GM19025 (cell line): ENCODE measurements around the gene PASK.

Experiments
- ATAC-seq: cut with Tn5 transposase; IDR thresholded peaks from one replicate; pipeline ENCODE4 v1.9.1; 2021; ENCODE audit warnings: mild to moderate bottlenecking, low read depth, moderate library complexity; ENCODE audit not compliant: unreplicated experiment

The PASK gene

DNA sequence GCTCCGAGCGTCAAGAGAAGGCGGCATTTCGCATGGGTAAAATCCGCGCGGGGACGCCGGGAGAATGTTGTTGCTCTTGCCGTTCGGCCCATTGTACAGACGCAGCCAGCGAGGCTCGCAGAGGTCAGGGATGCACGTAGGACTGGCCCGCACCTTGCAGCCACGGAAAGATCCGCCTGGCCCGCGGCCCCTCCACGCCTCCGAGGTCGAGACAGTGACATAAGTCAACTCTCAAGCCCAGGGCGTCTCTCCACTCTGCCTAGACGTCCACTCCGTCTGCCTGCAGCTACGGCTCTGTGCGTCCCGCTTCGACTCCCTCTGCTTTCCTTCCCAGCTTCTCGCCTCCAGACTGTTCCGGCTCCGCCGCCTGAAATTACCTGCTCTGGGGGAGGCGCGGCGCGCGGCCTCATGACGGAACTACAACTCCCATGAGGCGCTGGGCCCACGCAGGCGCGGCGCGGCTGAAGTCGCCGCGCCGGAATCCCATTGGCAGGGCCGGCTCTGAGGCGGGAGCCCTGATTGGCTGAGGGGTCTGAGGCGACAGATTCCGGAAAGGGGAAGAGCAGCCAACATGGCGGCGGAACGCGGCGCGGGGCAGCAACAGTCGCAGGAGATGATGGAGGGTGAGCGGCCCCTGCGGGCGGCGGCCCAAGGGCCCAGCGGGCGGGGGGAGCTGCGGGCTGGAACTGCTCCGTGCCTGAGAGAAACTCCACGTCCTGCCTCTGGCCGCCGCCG, 820 bp upstream of the PASK start, which contains the start of gene PPP1R7:
PPP1R7 (plus strand) TSS at position 543 of the 735 bp plus-strand sequence; CDS start at position 572, 29 bp downstream.
- ATAC-seq = peak; percentile 70

DNA sequence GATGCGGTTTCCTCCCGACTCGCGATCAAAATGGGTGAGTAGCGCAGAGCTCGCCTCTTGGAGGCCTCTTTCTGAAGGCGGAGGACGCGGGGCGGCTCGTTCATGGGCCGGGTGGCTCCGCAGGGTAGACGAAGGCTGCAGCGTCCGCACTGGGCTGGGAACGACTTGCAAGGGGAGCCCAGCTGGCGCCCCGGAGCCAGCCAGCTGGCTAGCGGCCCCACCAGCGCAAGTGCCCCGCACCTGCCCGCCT, 328 bp upstream of the PASK start:
- peak; percentile 3 for ATAC-seq

DNA sequence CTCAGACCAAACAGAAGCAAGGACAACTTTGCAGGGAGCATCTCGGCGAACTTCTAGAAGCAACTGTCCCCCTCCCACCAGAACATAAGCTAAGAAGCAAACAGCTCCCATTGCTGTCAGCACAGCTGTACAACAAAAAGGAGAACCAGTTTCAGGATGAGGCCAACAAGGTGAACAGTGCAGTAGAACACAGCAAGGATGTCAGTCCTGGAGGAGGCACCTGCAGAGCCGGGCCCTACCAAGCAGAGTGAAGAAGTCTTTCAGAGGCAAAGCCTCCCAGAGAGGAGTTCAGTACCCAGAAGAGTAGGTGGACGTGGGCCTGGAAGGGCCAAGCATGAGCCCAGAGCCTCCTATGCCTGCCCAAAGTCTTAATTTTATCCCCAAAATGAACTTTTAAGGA, 1.0 kb downstream of the PASK start:
- no peak for ATAC-seq

DNA sequence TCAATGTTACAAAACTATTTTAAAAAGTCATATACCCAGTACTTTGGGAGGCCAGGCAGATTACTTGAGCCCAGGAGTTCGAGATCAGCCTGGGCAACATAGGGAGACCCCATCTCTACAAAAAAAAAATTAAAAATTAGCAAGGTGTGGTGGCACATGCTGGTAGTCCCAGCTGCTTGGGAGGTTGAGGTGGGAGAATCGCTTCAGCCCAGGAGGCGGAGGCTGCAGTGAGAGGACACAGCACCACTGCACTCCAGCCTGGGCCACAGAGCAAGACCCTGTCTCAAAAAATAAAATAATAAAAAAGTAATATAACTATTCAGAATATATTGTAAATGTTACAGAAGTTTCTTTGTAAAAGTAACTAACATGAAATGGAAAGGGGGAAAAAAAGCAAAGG, 1.9 kb downstream of the PASK start:
- no peak for ATAC-seq

DNA sequence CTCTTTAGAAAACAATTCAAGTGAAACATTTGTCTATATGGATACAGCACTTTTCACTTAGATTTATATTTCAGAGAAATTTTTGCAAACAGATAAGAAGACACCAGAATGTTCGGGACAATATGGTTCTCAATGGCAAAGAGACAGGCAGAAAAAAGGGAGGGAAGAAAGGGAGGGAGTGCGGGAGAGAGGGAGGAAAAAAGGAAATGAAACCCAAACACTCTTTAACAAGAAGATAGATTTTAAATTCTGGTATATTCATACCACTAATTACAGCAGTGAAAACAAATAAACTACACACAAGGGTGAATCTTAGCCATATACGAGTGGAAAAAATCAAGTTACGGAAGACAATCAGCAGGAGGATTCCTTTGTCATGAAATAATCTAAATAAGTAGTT, 3.0 kb downstream of the PASK start:
- ATAC-seq = no peak

DNA sequence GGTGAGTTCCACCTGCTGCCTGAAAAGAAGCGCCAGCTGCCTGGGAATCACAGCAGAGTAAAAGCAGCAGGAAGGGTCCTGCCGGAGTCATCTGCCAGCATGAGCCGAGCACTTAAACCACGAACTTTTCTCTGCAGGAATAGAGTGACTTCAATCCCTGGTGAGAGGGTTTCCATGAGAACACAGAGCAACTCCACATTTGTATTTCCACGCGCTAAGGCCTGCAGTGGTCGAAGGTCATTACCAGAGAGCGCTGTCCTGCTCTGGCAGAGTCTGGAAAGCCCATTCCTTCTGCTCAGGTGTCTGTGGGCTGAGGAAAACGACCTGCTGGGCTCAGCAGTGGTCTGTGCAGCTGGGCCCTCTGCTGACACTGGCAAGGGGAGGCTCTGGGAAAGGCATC, 6.7 kb downstream of the PASK start:
- ATAC-seq = no peak

DNA sequence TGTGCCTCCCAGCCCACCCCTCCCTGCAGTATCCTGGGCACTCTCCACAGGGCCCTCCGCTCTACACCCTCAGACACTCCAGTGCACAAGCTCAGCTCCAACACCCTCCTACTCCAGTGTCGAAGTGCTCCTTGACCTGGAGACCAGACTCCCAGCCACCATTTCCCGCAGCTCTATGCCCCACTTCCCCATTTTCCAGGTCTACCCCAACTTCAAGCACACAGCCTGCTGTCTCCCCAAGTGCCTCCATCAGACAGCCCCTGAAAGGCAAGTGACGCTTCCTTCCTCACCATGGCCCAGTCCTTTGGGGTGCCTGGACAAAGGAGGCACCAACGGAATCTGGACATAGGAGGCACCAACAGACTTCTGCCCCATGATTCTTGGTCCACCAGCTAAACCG, 7.2 kb downstream of the PASK start:
- ATAC-seq = no peak

DNA sequence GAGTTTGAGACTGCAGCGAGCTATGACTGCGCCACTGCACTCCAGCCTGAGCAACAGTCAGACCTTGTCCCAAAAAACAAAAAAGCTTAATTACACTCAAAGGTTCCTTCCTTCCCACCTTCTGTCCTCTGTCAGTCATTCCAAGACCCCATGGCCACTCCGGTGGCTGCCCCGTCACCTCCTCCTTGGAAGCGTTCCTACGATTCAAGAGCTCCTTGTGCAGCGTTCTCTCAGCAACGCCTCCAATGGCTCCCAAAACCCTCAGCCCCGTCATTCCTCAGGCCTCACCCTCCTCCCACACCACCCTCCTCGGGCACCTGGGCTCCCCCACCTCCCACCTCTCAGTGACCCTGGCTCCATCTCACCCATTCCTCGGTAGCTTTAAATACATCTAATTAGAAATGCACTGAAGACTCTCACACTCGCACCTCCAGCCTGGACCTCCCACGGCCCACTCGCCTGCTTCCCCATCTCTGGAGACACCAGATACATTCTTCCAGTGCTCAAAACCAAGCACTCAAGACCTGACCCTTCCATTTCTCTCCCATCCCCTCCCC, 8.0 kb downstream of the PASK start:
- ATAC-seq = no peak

DNA sequence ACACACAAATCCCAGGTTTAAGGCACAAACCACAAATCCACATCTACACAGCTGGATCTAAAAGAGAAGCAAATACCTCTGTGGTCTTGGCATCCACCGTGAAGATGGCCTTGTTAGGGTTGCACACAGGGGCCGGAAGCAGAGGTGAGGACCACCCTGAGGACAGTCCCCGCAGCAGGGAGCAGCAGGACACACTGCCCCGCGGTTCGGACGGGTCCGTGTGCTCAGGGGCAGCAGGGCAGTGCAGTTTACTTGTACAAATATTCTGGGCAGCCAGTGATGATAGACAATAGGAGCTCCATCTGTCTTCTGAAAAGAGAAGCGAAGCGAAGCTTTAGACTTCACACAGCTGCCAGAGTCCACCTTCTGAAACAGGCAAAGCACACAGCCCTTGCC, 8.8 kb downstream of the PASK start:
- no peak for ATAC-seq

DNA sequence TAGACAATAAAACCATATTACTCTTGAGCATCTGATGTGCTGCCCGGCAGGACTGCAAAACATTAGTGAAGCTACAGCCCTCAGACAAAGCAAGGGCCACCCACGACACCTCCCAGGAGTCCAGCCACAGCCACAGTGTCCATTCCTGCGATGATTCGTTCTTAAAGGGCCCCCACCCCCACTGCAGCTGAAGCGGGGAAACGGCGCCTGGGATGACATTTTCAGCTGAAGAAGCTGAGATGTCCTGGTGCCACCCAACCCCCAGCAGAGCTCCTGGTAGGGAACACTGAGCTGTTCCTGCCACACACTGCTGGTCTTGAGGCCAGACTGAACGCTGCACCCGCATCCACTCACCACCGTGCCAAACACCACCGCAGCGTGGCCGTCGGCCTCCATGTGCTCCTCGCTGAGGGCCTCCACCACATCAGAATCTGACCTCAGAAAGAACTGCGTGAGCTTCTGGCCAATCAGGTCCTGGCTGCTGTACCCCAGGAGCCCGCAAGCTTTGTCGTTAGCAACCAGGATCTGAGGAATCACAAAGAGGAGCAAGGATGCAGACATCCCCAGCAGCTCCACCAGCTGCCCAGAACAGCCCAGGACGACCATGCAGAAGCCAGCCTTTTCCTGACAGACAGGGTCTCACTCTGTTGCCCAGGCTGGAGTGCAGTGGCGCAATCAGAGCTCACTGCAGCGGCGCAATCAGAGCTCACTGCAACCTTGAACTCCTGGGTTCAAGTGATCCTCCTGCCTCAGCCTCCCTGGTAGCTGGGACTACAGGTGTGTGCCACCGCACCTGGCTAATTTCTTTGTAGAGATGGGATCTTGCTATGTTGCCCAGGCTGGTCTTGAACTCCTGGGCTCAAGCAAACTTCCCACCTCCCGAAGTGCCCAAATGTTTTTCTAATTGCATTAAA, 9.5 kb downstream of the PASK start:
- no peak for ATAC-seq

DNA sequence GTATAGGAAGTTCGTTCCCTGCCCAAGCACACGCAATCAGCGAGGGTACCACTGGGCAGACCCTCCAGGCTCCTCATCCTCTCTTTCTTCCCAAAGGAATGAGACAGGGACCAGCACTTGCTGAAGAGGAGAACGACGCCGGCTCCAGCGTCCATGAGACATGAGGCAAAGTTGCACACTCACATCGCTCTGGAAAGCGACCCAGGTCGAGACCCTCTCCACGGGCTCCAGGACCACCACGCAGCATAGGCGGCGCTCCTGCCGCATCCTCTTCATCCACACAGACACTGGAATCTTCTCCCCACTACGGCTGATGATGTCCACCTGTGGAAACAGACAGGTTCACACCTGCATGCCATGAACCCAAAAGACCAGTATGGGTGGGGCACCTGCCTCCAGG, 10.8 kb downstream of the PASK start:
- ATAC-seq = no peak

DNA sequence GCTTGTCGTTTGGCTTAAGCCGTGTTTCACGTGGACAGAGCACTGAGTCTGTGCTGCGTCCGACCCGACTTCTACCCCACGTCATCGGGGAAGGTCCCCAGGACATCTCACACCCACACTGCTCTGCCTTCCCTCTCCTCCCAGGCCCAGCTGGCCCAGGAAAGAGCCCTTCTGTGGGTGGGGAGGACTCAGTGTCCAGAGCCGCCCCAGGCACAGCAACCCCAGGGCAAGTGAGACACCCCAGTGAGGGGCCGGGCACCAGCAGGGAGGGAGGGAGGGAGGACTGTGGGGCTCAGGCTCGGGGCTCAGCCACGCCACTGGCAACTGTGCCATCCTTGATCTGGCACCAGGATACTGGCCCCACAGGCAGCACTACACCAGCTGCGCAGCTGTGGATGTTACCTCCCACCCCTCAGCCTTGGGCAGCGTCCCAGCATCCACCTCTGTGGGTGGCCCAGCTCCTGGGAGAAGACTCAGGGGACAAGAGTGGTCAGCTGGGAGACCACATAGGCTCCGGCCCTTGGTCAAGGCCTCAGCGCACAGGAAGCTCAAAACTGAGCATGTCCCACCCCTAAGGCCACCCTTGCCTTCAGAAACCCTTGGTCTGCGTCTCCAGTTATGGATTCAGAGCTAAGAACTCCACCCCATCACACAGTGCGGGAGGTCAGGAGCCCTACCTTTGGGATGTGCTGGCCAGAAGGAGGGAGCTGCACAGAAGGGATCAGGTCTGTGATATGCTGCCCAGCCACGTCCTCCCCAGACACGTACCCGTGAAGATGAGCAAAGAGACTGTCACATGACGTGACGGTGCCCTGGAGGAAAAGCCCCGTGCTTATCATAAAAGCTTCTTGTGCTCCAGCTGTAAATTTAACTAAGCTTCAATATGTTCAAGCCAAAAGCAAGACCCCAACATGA, 11.7 kb downstream of the PASK start:
- ATAC-seq = no peak

DNA sequence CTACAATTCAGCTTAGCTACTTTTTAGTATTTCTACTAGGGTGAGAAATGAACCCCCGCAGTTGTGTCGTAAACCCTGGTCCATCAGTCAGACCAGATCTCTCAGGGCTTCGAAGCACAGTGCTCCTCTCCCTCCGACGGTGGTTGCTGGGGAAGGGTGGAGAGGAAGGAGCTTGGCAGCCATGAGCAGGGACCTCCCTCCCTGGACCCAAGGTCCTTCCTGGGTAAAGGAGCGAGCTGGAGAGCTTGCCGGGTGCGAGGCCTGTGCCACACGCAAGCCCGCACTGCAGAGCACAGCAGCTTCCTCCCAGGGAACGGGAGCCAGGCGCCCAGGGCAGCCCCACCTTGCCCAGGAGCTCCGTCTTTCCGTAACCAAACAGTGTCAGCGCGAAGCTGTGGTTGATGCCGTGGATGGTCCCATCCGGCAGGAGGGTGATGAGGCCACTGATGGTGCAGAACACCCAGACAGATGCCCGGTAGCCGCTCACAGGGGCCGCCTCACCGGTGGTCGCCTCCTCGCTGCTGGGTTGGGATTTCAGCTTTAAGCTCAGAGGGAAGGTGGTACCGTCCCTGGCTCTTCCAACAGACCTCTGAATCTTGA, 12.5 kb downstream of the PASK start:
- ATAC-seq = no peak

DNA sequence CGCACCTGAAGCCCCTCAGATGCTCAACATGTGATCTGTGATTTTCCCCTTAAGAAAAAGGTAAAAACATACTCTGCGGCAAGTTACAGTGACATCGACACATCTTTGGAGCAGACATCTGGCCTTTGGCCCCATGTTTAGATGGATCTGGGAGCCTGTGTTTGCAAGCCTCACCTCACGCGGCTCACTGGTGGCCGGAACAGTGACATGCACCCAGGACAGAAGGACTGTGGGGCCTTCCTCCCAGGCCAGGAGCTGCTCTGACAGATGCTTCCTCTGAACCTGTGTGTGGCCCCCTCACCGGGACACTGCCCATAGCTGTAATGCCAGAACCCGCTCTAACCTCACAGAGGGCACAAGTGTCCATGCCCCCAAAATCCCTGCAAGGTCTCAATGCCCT, 13.1 kb downstream of the PASK start:
- no peak for ATAC-seq

DNA sequence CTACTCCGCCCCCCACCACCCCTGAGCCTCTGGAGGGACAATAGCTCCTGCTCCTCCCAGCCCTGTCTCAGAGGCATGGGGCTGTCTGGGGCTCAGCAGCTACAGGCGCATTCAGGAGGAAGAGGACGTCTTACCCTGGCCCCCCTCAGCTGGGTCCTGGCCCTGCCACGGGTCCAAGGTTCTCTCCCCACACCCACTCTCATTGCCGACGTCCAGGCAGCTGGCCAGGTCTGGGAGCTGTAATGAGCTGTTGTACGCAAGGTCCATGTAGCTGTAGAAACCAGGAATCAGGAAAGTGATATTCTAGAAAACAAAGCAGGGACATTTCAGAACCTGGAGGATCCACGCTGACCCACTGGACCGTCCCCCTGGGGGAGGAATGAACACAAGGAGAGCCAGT, 13.5 kb downstream of the PASK start:
- no peak for ATAC-seq

DNA sequence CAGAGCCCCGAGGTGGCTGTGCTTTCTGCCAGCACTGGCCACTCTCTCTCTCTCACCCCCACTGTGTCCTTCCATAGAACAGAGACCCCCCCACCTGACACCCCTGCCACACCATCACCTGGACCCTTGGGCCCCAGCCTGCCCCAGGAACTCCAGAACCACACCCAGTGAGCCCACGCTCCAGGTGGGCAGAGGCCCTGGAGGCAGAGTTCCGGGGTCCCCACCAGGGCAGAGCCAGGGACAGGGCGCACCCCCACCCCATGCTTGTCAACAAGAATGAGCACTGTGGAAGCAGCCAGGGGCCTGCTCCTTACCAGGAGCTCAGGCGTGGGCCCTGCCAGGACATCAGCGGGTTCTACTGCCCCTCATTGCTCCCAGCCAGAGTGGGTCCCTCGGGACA, 14.6 kb downstream of the PASK start:
- ATAC-seq = no peak

DNA sequence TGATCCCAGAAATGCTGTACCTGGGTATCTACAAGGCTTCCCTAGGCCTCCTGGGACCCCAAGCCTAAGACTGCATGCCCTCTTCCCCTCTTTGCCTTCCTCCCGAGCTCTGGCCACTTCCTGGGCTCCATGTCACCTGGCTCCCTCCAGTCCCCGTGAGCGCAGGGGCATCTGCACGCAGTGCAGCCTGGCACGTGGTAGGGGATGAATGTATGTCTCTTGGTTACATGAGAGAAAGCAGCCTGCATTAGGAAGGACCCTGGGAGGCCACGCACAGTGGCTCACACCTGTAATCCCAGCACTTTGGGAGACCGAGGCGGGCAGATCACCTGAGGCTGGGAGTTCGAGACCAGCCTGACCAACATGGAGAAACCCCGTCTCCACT, 15.8 kb downstream of the PASK start:
- no peak for ATAC-seq

DNA sequence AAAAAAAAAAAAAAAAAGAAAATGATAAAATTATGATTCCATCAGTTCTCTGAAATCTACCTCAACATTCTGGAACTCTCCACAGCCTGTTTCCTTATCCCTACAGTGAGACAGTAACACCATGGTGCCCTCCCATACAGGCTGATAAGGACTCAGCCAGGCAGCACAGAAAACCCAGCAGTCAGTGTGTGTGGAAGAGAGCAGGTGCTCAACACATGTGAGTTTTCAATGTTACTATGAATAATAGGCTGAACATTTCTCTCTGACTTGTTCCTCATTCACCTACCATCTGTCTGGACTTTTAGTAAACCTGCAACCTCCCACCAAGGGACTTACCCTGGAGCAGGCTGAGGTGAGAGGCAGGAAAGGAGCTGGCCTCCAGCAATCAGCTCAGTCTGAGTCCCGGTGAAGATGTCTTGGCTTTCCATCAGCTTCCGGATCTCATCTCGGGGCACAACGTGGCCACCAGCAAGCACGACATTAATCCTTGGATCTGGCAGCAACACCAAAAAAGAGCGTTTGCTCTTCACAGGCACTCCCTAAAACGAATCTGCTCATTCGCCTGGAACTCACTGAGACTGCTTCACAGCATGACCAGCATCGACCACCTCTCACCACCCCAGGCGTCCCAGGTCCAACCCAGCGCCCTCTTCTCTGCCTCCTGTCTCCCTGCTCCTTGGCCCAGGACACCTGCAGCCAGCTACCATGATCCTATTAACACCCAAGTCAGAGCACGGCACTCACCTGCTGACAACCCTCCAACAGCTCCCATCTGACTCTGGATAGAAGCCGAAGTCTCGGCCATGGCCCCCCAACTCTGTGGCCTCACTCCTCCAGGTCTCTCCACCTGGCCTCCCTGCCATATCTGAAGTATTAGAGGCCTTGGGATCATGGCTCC, 16.5 kb downstream of the PASK start:
- no peak for ATAC-seq

DNA sequence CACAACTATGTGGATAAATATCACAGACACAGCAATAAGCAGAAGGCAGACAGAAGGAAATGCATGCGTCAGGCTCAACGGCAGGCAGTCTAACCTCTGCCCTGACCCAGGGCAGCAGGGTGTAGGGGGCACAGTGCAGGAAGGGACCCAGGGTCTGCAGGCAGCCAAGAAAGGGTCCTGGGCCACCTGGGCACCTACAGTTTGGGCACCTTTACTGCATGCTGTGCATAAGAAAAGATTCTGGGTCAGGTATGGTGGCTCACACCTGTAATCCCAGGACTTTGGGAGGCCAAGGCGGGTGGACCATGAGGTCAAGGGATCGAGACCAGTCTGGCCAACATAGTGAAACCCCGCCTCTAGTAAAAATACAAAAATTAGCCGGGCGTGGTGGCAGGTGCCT, 17.7 kb downstream of the PASK start:
- ATAC-seq = no peak
